Astrocyte (in vitro differentiated cells and primary cell): ENCODE data around the gene INTS12. TPM values are rescaled to one million over a fixed set of nuclear protein-coding genes. Genes with fewer than 3 reads are reported as not detected.
"Not testable (repeated sequence)": the region's sequence is repeated elsewhere in the genome, so short reads cannot be mapped to it uniquely, and the experiment has no call there.

ENCODE experiments used
- DNase-seq: peaks from one replicate; pipeline ENCODE4 v3.0.0-alpha.2; 2010; ENCODE audit warnings: low read depth
- FAIRE-seq: peaks from 2 replicates; lab custom pipeline; 2011; peaks lifted over from hg19 to GRCh38; lab: Jason Lieb, UNC
- H2AFZ ChIP-seq: 2 replicates; pipeline ENCODE4 v1.6.0; 2012; ENCODE audit warnings: low read depth, low read length, inconsistent platforms
- H3K27ac ChIP-seq: 2 replicates; pipeline ENCODE4 v1.5.1; 2011; ENCODE audit warnings: low read depth, low read length, inconsistent platforms
- H3K27me3 ChIP-seq: 2 replicates; pipeline ENCODE4 v1.6.0; 2011; ENCODE audit warnings: low read length, inconsistent platforms; ENCODE audit not compliant: insufficient read depth
- H3K36me3 ChIP-seq: 2 replicates; pipeline ENCODE4 v1.5.1; 2011; ENCODE audit warnings: low read length, inconsistent platforms; ENCODE audit not compliant: insufficient read depth
- H3K4me1 ChIP-seq: 2 replicates; pipeline ENCODE4 v1.5.1; 2011; ENCODE audit warnings: low read length, inconsistent platforms; ENCODE audit not compliant: insufficient read depth
- H3K4me2 ChIP-seq: 2 replicates; pipeline ENCODE4 v1.6.0; 2012; ENCODE audit warnings: low read length, inconsistent platforms
- H3K4me3 ChIP-seq: 2 replicates; pipeline ENCODE4 v1.5.1; 2011; ENCODE audit warnings: low read depth, mild to moderate bottlenecking, low read length, inconsistent platforms; ENCODE audit not compliant: insufficient read depth
- H3K79me2 ChIP-seq: 2 replicates; pipeline ENCODE4 v1.6.0; 2012; ENCODE audit warnings: mild to moderate bottlenecking, low read length, inconsistent platforms; ENCODE audit not compliant: insufficient read depth
- H3K9ac ChIP-seq: 2 replicates; pipeline ENCODE4 v1.6.0; 2012; ENCODE audit warnings: mild to moderate bottlenecking, low read length, inconsistent platforms
- H3K9me3 ChIP-seq: 2 replicates; pipeline ENCODE4 v1.5.1; 2012; ENCODE audit warnings: low read depth, mild to moderate bottlenecking, low read length, inconsistent platforms; ENCODE audit not compliant: insufficient read depth
- H4K20me1 ChIP-seq: 2 replicates; pipeline ENCODE4 v1.6.0; 2012; ENCODE audit warnings: low read length, inconsistent platforms; ENCODE audit not compliant: insufficient read depth
- H3K27ac Mint-ChIP-seq: one replicate; pipeline ENCODE4 v1.8.0; 2021; ENCODE audit warnings: mild to moderate bottlenecking, mixed read lengths; ENCODE audit not compliant: unreplicated experiment
- H3K27me3 Mint-ChIP-seq: one replicate; pipeline ENCODE4 v1.8.0; 2021; ENCODE audit warnings: low read depth, mixed read lengths; ENCODE audit not compliant: unreplicated experiment
- H3K36me3 Mint-ChIP-seq: one replicate; pipeline ENCODE4 v1.8.0; 2021; ENCODE audit warnings: low read depth, mixed read lengths; ENCODE audit not compliant: unreplicated experiment
- H3K4me1 Mint-ChIP-seq: one replicate; pipeline ENCODE4 v1.8.0; 2021; ENCODE audit warnings: low read depth, mixed read lengths; ENCODE audit not compliant: unreplicated experiment
- H3K4me3 Mint-ChIP-seq: one replicate; pipeline ENCODE4 v1.8.0; 2021; ENCODE audit warnings: mild to moderate bottlenecking, moderate library complexity, mixed read lengths; ENCODE audit not compliant: unreplicated experiment
- H3K9me3 Mint-ChIP-seq: one replicate; pipeline ENCODE4 v1.8.0; 2021; ENCODE audit warnings: mild to moderate bottlenecking, mixed read lengths; ENCODE audit not compliant: unreplicated experiment
- EZH2 ChIP-seq: IDR thresholded peaks from 2 replicates; pipeline ENCODE4 v1.6.1; 2012; ENCODE audit warnings: mild to moderate bottlenecking, low read length, inconsistent platforms; ENCODE audit not compliant: insufficient read depth
- total RNA-seq: library from RNA; stranded (reverse); gene quantifications from 2 replicates; pipeline ENCODE4 v1.2.1, GENCODE V29; 2021
- TF ChIP-seq, protein P1 (sequence below): IDR thresholded peaks from 2 replicates; pipeline ENCODE4 v1.5.1; 2011; ENCODE audit warnings: low read depth, mild to moderate bottlenecking, inconsistent platforms, low read length, moderate library complexity; ENCODE audit not compliant: insufficient read depth

Gene INTS12
- total RNA-seq, 1 donor from 2014 or later, result 21.9 TPM

DNA sequence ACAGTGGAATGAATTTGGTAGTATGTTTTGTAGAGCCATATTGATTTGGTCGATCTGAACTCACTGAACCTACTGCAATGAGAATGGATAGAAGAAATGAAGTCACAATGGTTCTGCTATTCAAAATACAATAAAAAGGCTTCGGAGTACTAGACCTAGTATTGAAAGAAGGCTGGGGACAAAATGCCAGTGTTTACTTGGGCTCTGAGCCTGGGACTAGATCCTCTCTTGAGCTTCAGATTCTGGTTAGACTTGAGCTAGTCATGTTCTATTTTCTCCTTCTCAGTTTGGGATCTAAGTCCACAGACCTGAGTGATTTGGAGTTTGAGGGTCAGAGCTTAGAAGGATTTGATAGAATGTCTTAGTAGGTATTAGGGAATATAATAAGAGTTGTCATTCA lies 9.9 kb downstream of the INTS12 start:
- no peak overlapping the region for H3K27ac ChIP-seq
- H3K4me2 ChIP-seq, result no peak overlapping the region
- no peaks in the 10 kb centered on the region for H3K9me3 Mint-ChIP-seq
- DNase-seq (no peak), FAIRE-seq (peak; percentile 20)
- no peak overlapping the region for H2AFZ ChIP-seq
- TF ChIP-seq EZH2, result no peak
- TF ChIP-seq, protein P1, sequence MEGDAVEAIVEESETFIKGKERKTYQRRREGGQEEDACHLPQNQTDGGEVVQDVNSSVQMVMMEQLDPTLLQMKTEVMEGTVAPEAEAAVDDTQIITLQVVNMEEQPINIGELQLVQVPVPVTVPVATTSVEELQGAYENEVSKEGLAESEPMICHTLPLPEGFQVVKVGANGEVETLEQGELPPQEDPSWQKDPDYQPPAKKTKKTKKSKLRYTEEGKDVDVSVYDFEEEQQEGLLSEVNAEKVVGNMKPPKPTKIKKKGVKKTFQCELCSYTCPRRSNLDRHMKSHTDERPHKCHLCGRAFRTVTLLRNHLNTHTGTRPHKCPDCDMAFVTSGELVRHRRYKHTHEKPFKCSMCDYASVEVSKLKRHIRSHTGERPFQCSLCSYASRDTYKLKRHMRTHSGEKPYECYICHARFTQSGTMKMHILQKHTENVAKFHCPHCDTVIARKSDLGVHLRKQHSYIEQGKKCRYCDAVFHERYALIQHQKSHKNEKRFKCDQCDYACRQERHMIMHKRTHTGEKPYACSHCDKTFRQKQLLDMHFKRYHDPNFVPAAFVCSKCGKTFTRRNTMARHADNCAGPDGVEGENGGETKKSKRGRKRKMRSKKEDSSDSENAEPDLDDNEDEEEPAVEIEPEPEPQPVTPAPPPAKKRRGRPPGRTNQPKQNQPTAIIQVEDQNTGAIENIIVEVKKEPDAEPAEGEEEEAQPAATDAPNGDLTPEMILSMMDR, result no peak
- H3K4me1 ChIP-seq, result no peaks in the 10 kb centered on the region
- no peak overlapping the region for H3K4me3 Mint-ChIP-seq
- no peaks in the 10 kb centered on the region for H3K9me3 ChIP-seq
- no peak overlapping the region for H3K27ac Mint-ChIP-seq
- H3K36me3 Mint-ChIP-seq, result peaks cover 6% of the 10 kb centered on the region
- no peaks in the 10 kb centered on the region for H3K36me3 ChIP-seq
- peaks cover 4% of the 10 kb centered on the region for H4K20me1 ChIP-seq
- H3K27me3 ChIP-seq, result no peaks in the 10 kb centered on the region
- H3K4me3 ChIP-seq, result no peak overlapping the region
- H3K9ac ChIP-seq, result no peak overlapping the region
- H3K4me1 Mint-ChIP-seq, result no peaks in the 10 kb centered on the region
- H3K27me3 Mint-ChIP-seq, result no peaks in the 10 kb centered on the region
- H3K79me2 ChIP-seq, result peaks cover 26% of the 10 kb centered on the region

- not testable (repeated sequence) for H3K4me3 ChIP-seq, H3K27ac ChIP-seq, DNase-seq, H3K9me3 ChIP-seq, H3K27ac Mint-ChIP-seq, H3K4me1 Mint-ChIP-seq, H3K27me3 Mint-ChIP-seq, H3K4me3 Mint-ChIP-seq, H2AFZ ChIP-seq, H3K4me2 ChIP-seq, H3K9ac ChIP-seq, H3K27me3 ChIP-seq, H3K4me1 ChIP-seq, H3K9me3 Mint-ChIP-seq, H3K79me2 ChIP-seq, H4K20me1 ChIP-seq, FAIRE-seq
- peaks cover 15% of the 10 kb centered on the region for H3K36me3 ChIP-seq
- H3K36me3 Mint-ChIP-seq, result peaks cover 14% of the 10 kb centered on the region
Observed at GRCh38 chr4:105695832-105696231, 12.7 kb downstream of the INTS12 start.

DNA sequence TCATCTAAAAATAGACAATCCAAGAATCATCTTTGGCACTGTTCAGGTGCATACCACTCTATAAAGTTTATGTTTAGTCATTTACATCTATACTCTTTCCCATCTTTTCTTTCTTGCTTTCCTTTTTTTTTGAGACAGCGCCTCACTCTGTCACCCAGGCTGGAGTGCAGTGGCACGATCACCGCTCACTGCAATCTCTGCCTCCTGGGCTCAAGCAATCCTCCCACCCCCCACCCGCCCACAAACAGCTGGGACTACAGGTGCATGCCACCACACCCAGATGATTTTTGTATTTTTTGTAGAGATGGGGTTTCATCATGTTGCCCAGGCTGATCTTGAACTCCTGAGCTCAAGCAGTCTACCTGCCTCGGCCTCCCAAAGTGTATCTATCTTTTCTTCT lies 13.7 kb downstream of the INTS12 start:
- H4K20me1 ChIP-seq, H3K4me2 ChIP-seq, H3K27me3 ChIP-seq, H3K4me3 ChIP-seq, H2AFZ ChIP-seq, H3K4me1 Mint-ChIP-seq, FAIRE-seq, H3K79me2 ChIP-seq, H3K9me3 ChIP-seq, H3K9me3 Mint-ChIP-seq, H3K4me3 Mint-ChIP-seq, H3K27ac Mint-ChIP-seq, H3K4me1 ChIP-seq, DNase-seq, H3K27ac ChIP-seq, H3K9ac ChIP-seq, H3K27me3 Mint-ChIP-seq: not testable (repeated sequence)
- peaks cover 17% of the 10 kb centered on the region for H3K36me3 ChIP-seq
- H3K36me3 Mint-ChIP-seq, result peaks cover 14% of the 10 kb centered on the region

DNA sequence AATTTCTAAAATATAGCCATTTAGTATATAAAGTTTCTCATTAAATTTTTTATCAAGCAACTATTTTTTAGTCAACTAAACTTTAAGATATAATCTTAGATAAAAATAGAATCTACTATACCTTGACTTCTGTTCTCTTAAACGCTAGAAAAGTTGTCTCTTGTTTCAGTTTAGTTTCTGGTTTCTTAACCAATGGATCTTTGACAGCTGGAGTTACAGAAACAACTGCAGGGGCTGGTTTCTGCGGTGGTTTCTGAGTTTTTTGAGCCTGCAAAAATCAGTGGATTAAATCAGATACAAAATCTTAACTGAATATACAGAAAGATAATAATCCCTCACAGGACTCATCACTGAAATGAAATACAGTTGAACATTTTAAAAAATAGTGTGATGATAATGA lies 21.9 kb downstream of the INTS12 start:
- FAIRE-seq, result no peak

More for the DNA sequence above, 21.9 kb downstream of the INTS12 start:
- Histone ChIP-seq H3K79me2 (peaks cover 3% of the 10 kb centered on the region), H3K27ac (no peak overlapping the region), H3K36me3 (peaks cover 29% of the 10 kb centered on the region), H3K4me1 (no peaks in the 10 kb centered on the region), H3K4me3 (no peak overlapping the region), H3K4me2 (no peak overlapping the region), H3K9me3 (no peaks in the 10 kb centered on the region), H4K20me1 (no peaks in the 10 kb centered on the region), H2AFZ (no peak overlapping the region), H3K27me3 (no peaks in the 10 kb centered on the region), H3K9ac (no peak overlapping the region)
- H3K4me3 Mint-ChIP-seq, result no peak overlapping the region
- peaks cover 2% of the 10 kb centered on the region for H3K4me1 Mint-ChIP-seq
- H3K36me3 Mint-ChIP-seq, result peaks cover 6% of the 10 kb centered on the region
- TF ChIP-seq, protein P1, result no peak
- no peak for TF ChIP-seq EZH2
- no peaks in the 10 kb centered on the region for H3K27me3 Mint-ChIP-seq
- no peaks in the 10 kb centered on the region for H3K9me3 Mint-ChIP-seq
- H3K27ac Mint-ChIP-seq, result no peak overlapping the region
- DNase-seq, result no peak
